GM21515 (cell line): Measurements from ENCODE around the gene MOB1A.
"Not testable (repeated sequence)": the region's sequence is repeated elsewhere in the genome, so short reads cannot be mapped to it uniquely, and the experiment has no call there.

ENCODE experiments used
- ATAC-seq: cut with Tn5 transposase; IDR thresholded peaks from one replicate; pipeline ENCODE4 v1.9.1; 2021; ENCODE audit not compliant: unreplicated experiment

The MOB1A gene

GRCh38 chr2:74199275-74199701 is 20.6 kb upstream of the MOB1A start:
- no peak for ATAC-seq

DNA sequence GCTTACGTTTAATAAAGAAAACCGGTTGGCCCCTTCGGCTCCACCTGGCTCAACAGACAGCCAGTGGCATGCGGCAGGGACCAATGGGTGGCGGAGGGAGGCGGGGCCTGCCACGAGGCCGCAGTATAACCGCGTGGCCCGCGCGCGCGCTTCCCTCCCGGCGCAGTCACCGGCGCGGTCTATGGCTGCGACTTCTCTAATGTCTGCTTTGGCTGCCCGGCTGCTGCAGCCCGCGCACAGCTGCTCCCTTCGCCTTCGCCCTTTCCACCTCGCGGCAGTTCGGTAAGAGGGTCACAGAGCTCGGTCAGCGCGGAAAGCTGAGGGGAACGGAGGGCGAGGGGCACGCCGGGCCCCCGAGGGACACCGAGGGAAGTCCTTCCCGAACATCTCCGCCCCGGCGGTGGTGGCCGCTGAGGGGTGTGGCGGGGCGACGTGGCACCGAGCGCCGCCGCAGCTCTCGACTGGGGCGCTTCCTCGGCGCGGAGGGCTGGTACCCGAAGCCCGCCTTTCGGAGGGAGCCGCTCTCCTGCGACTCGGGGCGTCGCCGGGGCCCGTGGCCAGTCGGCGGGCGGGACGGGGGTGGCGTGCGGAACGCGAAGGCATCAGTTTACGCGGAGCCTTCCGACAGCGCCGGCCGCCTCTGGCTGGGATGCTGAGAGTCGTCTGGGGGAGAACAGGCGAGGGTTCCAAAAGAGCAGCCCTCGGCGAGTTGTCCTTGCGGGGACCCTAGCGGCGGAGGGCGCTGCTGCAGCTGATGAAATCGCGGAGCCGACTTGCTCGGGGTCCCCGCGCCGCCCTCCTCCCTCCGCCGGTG is 20.0 kb upstream of the MOB1A start, which contains the start of gene MTHFD2:
TSS of gene MTHFD2 (plus strand) at position 155 of the 814 bp plus-strand sequence. CDS start at position 182, 27 bp downstream.
- ATAC-seq, result peak; percentile 88

DNA sequence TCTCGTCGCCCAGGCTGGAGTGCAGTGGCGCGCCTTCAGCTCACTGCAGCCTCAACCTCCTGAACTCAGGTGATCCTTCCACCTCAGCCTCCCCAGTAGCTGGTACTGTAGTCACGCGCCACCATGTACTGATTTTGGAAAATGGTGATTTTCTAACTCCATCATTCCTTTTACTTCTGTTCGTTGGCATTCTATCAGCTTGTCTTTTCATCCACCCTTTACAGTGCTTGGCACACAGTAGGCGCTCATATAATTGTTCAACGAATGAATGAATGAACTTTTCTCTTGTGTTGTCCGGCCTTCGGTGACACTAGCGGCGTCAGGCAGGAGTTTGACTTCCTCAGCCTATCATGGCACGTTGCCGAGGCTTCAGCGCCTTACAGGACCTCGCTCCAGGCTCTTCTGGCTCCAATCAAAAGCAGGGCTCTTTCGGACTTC is 19.4 kb upstream of the MOB1A start:
- no peak for ATAC-seq

DNA sequence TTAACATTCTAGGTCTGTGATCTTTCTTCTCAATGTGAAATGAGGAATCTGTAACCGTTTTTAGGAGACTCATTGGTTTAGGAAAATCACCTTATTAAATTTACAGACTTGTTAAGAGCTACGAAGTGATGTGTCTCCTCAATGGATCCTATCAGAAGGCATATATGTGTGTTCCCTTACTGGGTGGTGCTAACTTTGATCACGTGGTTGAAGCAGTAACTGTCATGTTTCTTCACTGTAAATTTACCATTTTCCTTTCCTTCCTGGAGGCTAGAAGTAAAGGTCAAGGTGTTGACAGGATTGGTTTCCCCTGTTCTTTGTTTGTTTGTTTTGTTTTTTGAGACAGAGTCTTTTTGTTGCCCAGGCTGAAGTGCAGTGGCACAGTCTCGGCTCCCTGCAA is 18.4 kb upstream of the MOB1A start:
- no peak for ATAC-seq

- ATAC-seq, result no peak
Observed at GRCh38 chr2:74194799-74195198, 16.1 kb upstream of the MOB1A start.

DNA sequence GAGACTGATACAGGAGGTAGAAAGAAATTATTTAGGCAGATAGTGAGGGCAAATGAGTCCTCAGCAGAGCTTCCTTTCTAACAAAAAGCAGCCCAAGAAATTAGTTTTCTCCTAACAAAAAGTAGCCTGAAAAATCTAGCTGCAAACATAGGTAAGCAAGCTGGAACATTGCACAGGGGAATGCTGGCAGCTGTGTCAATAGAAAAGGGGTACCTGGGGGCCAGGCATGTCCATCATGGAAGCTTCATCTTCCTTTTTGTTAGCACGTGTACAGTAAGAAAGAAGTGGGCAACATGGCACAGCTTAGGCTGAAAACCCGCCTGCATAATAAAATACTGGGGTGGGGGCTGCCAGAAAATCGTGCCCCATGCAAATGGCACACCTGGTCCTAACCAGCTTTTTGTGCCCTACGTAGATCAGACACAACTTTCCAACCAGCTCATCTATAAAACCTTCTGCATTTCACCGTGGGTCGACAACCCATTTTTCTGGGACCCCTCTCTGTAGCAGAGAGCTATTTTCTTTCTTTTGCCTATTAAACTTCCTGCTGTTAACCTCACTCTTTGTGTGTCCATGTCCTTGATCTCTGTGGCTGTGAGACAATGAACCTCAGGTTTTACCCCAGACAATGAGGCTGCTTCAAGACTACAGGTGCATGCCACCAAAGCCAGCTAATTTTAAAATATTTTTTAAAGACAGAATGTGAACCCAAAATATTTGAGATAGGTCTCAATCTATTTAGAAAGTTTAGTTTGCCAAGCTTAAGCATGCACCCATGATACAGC is 13.1 kb upstream of the MOB1A start:
- ATAC-seq, result no peak

DNA sequence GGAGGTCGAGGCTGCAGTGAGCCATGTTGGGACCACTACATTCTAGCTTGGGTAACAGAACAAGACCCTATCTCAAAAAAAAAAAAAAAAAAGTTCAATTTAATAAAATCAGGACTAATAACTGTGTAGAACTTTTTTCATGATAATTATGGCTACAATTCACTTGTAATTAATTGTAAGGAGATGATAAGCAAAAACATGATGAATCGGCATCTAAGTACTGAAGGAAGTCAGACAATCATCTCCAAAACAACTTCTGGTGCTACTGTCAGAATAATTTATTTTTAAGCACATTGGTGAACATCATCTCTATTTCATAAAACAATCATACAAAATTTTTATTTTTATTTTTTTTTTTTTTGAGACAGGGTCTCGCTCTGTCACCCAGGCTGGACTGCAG is 10.0 kb upstream of the MOB1A start:
- no peak for ATAC-seq

DNA sequence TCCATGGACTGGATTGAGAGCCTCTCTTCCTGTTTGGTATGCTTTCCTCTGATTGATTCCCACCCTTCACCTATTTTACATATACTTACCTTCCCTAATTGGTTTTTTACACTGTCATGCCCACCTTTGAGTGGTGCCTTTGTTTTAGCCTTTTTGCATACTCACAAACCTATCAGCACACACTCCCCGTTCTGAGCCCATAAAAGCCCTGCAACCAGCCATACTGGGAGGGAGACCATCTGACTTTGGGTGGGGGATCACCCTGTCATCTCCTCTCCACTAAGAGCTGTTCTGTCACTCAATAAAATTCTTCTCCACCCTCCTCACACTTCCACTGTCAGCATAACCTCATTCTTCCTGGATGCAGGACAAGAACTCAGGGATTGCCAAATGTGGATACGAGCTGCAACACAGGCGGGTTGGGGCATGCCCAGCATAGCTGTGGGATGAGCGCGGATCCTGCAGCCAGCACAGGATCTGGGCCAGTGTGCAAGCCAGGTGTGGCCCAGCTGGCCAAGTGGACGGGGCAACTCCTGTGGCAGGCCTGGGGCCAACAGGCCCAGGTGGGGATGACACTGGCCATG is 9.4 kb upstream of the MOB1A start:
- ATAC-seq, result no peak

DNA sequence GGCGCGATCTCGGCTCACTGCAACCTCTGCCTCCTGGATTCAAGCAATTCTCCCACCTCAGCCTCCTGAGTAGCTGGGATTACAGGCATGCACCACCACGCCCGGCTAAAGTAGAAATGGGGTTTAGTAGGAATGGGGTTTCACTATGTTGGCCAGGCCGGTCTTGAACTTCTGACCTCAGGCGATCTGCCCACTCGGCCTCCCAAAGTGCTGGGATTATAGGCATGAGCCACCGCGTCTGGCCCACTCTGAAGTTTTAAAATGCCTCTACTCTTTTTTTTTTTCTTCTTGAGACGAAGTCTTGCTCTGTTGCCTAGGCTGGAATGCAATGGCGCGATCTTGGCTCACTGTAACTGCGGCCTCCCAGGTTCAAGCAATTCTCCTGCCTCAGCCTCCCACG is 8.0 kb upstream of the MOB1A start:
- ATAC-seq, result not testable (repeated sequence)

- peak; percentile 69 for ATAC-seq
Observed at GRCh38 chr2:74186038-74186437, 7.4 kb upstream of the MOB1A start.

DNA sequence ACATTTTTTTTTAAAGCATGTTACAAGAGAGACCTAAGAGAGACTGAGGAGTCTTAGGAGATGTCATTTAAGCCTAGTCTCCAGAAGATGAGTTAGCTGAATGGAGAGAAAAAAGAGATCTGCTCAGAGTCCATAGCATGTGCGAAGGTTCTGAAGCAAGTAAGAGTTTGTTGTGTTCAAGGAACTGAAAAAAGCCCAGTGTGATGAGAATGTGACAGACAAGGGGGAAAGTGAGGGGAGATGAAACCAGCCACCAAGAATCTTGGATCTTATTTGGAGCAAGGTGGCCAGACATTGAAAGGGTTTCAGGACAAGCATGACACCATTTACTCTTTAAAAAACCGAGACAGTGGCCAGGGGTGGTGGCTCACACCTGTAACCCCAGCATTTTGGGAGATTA is 5.2 kb upstream of the MOB1A start:
- ATAC-seq, result no peak

DNA sequence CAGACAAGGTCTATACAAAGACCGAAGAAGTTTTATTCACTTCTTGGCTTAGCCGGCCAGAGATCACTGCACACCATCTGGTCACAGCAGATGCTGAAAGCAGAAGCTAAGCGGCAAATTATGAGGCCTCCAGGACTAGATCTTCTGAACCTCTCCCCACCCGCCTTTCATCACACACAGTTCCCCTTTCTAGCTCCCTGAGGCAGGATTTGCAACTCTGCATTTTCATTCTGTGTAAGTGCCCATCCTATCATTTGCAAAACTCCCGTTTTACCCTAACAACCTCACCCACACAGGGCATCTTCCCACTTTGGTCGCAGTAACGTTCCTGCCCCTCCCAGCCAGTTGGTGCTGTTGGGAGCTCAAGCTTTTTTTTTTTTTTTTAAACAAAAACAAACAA is 3.1 kb upstream of the MOB1A start:
- peak; percentile 31 for ATAC-seq

DNA sequence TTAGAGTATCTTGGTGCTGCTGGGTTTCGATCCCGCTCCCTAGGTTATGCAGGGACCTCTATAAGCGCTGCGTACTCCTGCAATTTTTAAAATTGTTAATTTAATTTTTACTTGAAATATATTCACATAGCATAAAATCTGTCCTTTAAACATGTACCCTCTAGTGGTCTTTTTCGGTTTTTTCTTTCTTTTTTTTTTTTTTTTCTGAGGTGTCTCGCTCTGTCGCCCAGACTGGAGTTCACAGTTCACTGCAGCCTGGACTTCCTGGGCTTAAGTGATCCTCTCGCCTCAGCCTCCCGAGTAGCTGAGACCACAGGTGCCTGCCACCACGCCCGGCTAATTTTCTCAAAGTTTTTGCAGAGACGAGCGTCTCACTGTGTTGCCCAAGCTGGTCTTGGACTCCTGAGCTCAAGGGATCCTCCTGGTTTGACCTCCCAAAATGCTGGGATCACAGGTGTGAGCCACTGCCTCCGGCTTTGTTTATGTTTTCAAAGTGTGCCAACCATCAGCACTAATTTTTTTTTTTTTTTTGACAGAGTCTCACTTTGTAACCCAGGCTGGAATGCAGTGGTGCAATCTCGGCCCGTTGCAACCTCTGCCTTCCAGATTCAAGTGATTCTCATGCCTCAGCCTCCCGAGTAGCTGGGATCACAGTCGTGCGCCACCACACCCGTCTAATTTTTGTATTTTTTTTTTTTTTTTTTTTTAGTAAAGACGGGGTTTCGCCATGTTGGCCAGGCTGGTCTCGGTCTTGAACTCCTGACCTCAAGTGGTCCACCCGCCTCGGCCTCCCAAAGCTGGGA is 585 bp upstream of the MOB1A start:
- no peak for ATAC-seq

DNA sequence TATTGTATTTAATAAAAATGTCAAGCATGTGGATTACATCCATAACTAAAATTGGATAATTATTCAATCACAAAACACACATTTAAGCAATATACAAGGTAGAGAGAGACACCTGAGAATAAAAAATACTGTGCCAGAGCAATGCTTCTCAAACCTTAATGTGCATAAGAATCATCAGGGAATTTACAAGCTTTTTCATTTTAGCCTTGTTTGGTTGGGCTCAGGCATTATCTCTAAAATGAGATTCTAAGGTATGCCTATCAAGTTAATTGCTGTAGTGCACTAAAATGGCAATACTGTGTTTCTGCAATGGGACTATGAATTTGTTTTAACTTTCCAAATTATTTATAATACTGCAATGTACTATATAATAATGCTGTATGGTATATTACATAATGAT is 983 bp downstream of the MOB1A start:
- ATAC-seq, result no peak

GRCh38 chr2:74174909-74175308 is 3.8 kb downstream of the MOB1A start:
- ATAC-seq, result no peak

- no peak for ATAC-seq
Observed at GRCh38 chr2:74168739-74169138, 9.9 kb downstream of the MOB1A start.

DNA sequence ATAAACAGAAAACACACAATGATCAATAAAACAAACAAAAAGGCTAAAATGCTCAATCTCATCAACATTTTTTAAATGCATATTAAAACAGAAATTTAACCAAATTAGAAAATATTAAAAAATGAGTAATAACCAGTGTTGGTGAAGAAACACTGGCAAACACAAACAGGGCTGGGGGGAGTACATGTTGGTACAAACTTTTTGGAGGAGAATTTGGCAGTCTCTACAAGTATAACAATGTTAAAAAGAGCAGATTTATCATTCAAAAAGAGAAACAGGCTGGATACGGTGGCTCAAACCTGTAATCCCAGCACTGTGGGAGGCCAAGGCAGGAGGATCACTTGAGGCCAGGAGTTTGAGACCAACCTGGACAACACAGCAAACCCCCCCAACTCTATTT is 13.9 kb downstream of the MOB1A start:
- ATAC-seq, result no peak

- no peak for ATAC-seq
Observed at GRCh38 chr2:74162951-74163350, 15.7 kb downstream of the MOB1A start.

DNA sequence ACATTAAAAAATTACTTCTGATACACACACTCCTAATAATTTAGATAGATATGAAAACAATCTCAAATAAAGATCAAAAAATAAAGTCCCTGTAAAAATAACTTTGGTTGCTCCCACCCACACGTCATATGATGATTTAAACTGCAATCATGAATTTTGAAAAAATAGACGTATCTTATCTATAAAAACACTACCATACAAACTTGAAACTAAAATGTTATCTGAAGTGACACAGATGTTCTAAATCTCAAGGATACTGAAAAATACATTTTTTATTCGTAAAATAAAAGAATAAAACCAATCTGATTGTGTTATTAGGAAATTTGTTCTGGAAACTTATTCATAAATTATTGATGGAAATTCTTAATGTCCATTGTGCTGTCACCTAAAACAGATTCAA is 22.8 kb downstream of the MOB1A start:
- ATAC-seq, result no peak

GRCh38 chr2:74152954-74153353 is 25.7 kb downstream of the MOB1A start:
- no peak for ATAC-seq
